Spleen (tissue), 11 donors: ENCODE data around the gene INHBA. TPM values are rescaled to one million over a fixed set of nuclear protein-coding genes. Genes with fewer than 3 reads are reported as not detected.

ENCODE experiments used
- DNase-seq: peaks from one replicate; pipeline ENCODE4 v3.0.0-alpha.2; 2020
- H3K27ac ChIP-seq, 8 donors: fragments of 200-600 bp; sonication (generic) in 7 of 8; 1 replicate in 4 of 8; 2 replicates in 4 of 8; pipeline versions ENCODE4 v1.5.0 to v1.8.0; 2016 to 2021; ENCODE audit warnings: inconsistent platforms in 4 of 8, mild to moderate bottlenecking in 4 of 8, moderate library complexity in 1 of 8
- H3K27me3 ChIP-seq, 7 donors: fragments of 200-600 bp; sonication (generic) in 6 of 7; replicated peaks in 1 of 7; 1 replicate in 4 of 7; 2 replicates in 3 of 7; pipeline versions ENCODE4 v1.5.0 to v1.8.0; 2016 to 2021; ENCODE audit warnings: inconsistent platforms in 3 of 7, mild to moderate bottlenecking in 1 of 7
- H3K36me3 ChIP-seq, 6 donors: fragments of 200-600 bp; sonication (generic) in 5 of 6; 1 replicate in 4 of 6; 2 replicates in 2 of 6; pipeline versions ENCODE4 v1.5.0 to v1.8.0; 2016 to 2021; ENCODE audit warnings: inconsistent platforms in 2 of 6
- H3K4me1 ChIP-seq, 6 donors: fragments of 200-600 bp; sonication (generic) in 5 of 6; 1 replicate in 3 of 6; 2 replicates in 3 of 6; pipeline versions ENCODE4 v1.5.0 to v1.8.0; 2016 to 2021; ENCODE audit warnings: inconsistent platforms in 3 of 6
- H3K4me3 ChIP-seq, 8 donors: fragments of 200-600 bp; sonication (generic) in 7 of 8; 1 replicate in 4 of 8; 2 replicates in 4 of 8; pipeline versions ENCODE4 v1.5.0 to v1.8.0; 2016 to 2021; ENCODE audit warnings: inconsistent platforms in 4 of 8, mild to moderate bottlenecking in 4 of 8, moderate library complexity in 2 of 8
- H3K9me3 ChIP-seq, 8 donors: fragments of 200-600 bp; sonication (generic) in 7 of 8; 1 replicate in 4 of 8; 2 replicates in 4 of 8; pipeline versions ENCODE4 v1.5.0 to v1.8.0; 2016 to 2021; ENCODE audit warnings: inconsistent platforms in 4 of 8
- CTCF ChIP-seq, 11 experiments: fragments of 200-600 bp in 7 of 11; fragments of 450-650 bp in 4 of 11; sonication (generic) in 4 of 11; IDR thresholded peaks in 8 of 11; conservative IDR thresholded peaks in 3 of 11; 1 replicate in 7 of 11; 2 replicates in 4 of 11; pipeline versions ENCODE4 v1.4.0 to v1.8.0; 2016 to 2021; ENCODE audit warnings: antibody characterized with exemption in 11 of 11, inconsistent platforms in 4 of 11, mild to moderate bottlenecking in 1 of 11
- intact Hi-C: fragments of 100-400 bp; cut with DNase I; formaldehyde crosslinking; loops from one replicate; pipeline ENCODE4 v1.15.0; 2023; ENCODE audit warnings: low total_unique reads
- polyA plus RNA-seq, 3 donors: library from polyadenylated mRNA; stranded (reverse); fragments of 200-250 nt; gene quantifications; one replicate each; pipeline ENCODE4 v1.2.1, GENCODE V29; 2013
- total RNA-seq, 7 donors: library from RNA; depleted of rRNA in 3 of 7; stranded (reverse); fragments of >200 nt in 3 of 7; fragmentation: NEBNext Ultra II Directional in 4 of 7; extraction: Animal tissue kit (Norgen Biotek cat#: 25700) in 4 of 7; gene quantifications; one replicate each; pipeline versions ENCODE4 v1.1.0 to v1.2.1, GENCODE V29; 2016 to 2021
- donor health status: healthy with polysubstance abuse.
- donor health status: DM: no; HTN: no; CAD: no; lungs with moderate emphysema.
- donor health status: DM: no; HTN: no; CAD: no.
- donor health status: Bipolar disorder and iron deficiency.
- donor health status: healthy.
- donor health status: DM: no; HTN: no; CAD: no.
- donor health status: DM: yes; HTN: yes; CAD: no.

The INHBA gene
- total and polyA plus RNA-seq, 10 donors: 0.15 to 3.9 (median 0.40) TPM

GRCh38 chr7:41637049-41637448, 65.8 kb downstream of the INHBA start:
- H3K4me3 ChIP-seq: no peak overlapping the region
- no peak for DNase-seq
- no peak overlapping the region for H3K27ac ChIP-seq
- intact Hi-C loops: no loop called here
- no peak for TF ChIP-seq CTCF (IDR thresholded peaks at IDR 0.05 in 8 of 11, conservative IDR thresholded peaks at IDR 0.05 in 3 of 11)
- no peaks in the 10 kb centered on the region for H3K36me3 ChIP-seq
- H3K9me3 ChIP-seq: no peaks in the 10 kb centered on the region
- H3K27me3 ChIP-seq: no peaks in the 10 kb centered on the region
- no peaks in the 10 kb centered on the region for H3K4me1 ChIP-seq
